Right lobe of liver (tissue), 6 donors: ENCODE results near the gene MAPK4. TPM values are rescaled to one million over a fixed set of nuclear protein-coding genes. Genes with fewer than 3 reads are reported as not detected.

ENCODE experiments used
- ATAC-seq, 4 donors: fragments of 200-7000 bp; cut with Tn5 transposase; one replicate each; pipeline ENCODE4 v1.9.1; 2020; ENCODE audit warnings: mild to moderate bottlenecking in 4 of 4, moderate library complexity in 4 of 4
- DNase-seq, 3 donors: peaks; one replicate each; pipeline ENCODE4 v3.0.0-alpha.2; 2020
- H3K27ac ChIP-seq, 3 donors: fragments of 200-600 bp; one replicate each; pipeline ENCODE4 v1.8.0; 2022
- H3K27me3 ChIP-seq, 2 donors: fragments of 200-600 bp; one replicate each; pipeline ENCODE4 v1.8.0; 2022
- H3K36me3 ChIP-seq, 4 donors: fragments of 200-600 bp; sonication (generic) in 1 of 4; one replicate each; pipeline versions ENCODE4 v1.5.1 to v1.8.0; 2017 to 2022; ENCODE audit warnings: control low read depth in 1 of 4
- H3K4me1 ChIP-seq, 4 donors: fragments of 200-600 bp; sonication (generic) in 1 of 4; one replicate each; pipeline versions ENCODE4 v1.5.1 to v1.8.0; 2017 to 2022; ENCODE audit warnings: control low read depth in 1 of 4
- H3K4me3 ChIP-seq, 3 donors: fragments of 200-600 bp; one replicate each; pipeline ENCODE4 v1.8.0; 2022
- H3K9me3 ChIP-seq, 4 donors: fragments of 200-600 bp; sonication (generic) in 1 of 4; one replicate each; pipeline versions ENCODE4 v1.5.1 to v1.8.0; 2017 to 2022; ENCODE audit warnings: control low read depth in 1 of 4
- POLR2A ChIP-seq: fragments of 450-650 bp; IDR thresholded peaks from one replicate; pipeline ENCODE4 v1.6.1; 2017; ENCODE audit warnings: antibody characterized with exemption, mild to moderate bottlenecking
- WGBS: methylation state at CpG from one replicate; pipeline ENCODE4 v1.1.6; 2018; ENCODE audit warnings: low coverage, low lambda C conversion rate; ENCODE audit not compliant: insufficient coverage; ENCODE audit errors: missing lambda C conversion rate; 5-methylcytosine and 5-hydroxymethylcytosine counted together
- intact Hi-C, 2 donors: fragments of 100-400 bp; cut with DNase I; formaldehyde crosslinking; loops; one replicate each; pipeline versions ENCODE4 v1.11.2 to v1.14.1; 2022
- total RNA-seq, 6 experiments: library from RNA; depleted of rRNA in 2 of 6; stranded (reverse); fragments of >200 nt in 2 of 6; fragmentation: NEBNext Ultra II Directional in 3 of 6; extraction: Animal tissue kit (Norgen Biotek cat#: 25700) in 3 of 6; gene quantifications; one replicate each; pipeline versions ENCODE4 v1.1.0 to v1.2.4, GENCODE V29; 2016 to 2023
- TF ChIP-seq, protein P1 (sequence below), 4 donors: fragments of 200-600 bp in 3 of 4; fragments of 450-650 bp in 1 of 4; IDR thresholded peaks; one replicate each; pipeline versions ENCODE4 v1.5.1 to v1.8.0; 2016 to 2022; ENCODE audit warnings: antibody characterized with exemption in 4 of 4, mild to moderate bottlenecking in 2 of 4
- donor health status: DM: no; HTN: yes; CAD: no.
- donor health status: DM: no; HTN: no; CAD: no.
- donor health status: DM: no; HTN: no; CAD: no.
- donor health status: DM: no; HTN: yes; CAD: no.
- donor health status: DM: no; HTN: yes; CAD: no.

Gene MAPK4
- total RNA-seq, 6 experiments from 2014 or later, result 0.33 to 8.3 (median 1.5) TPM

- ATAC-seq, result no peak
- intact Hi-C loops, result no loop called here
- no peaks in the 10 kb centered on the region for H3K4me1 ChIP-seq
- no peak overlapping the region for H3K4me3 ChIP-seq
- TF ChIP-seq, protein P1, sequence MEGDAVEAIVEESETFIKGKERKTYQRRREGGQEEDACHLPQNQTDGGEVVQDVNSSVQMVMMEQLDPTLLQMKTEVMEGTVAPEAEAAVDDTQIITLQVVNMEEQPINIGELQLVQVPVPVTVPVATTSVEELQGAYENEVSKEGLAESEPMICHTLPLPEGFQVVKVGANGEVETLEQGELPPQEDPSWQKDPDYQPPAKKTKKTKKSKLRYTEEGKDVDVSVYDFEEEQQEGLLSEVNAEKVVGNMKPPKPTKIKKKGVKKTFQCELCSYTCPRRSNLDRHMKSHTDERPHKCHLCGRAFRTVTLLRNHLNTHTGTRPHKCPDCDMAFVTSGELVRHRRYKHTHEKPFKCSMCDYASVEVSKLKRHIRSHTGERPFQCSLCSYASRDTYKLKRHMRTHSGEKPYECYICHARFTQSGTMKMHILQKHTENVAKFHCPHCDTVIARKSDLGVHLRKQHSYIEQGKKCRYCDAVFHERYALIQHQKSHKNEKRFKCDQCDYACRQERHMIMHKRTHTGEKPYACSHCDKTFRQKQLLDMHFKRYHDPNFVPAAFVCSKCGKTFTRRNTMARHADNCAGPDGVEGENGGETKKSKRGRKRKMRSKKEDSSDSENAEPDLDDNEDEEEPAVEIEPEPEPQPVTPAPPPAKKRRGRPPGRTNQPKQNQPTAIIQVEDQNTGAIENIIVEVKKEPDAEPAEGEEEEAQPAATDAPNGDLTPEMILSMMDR (IDR thresholded peaks at IDR 0.05), result no peak
- no peak for TF ChIP-seq POLR2A
- no peaks in the 10 kb centered on the region for H3K9me3 ChIP-seq
- no peak for DNase-seq
- H3K27ac ChIP-seq, result no peak overlapping the region
- no peaks in the 10 kb centered on the region for H3K36me3 ChIP-seq
- 39% methylated on average over 3 of the region's 4 CpGs for WGBS
- no peaks in the 10 kb centered on the region for H3K27me3 ChIP-seq
These were observed 190.1 kb downstream of the MAPK4 start for GRCh38 chr18:50749945-50750344.

GRCh38 chr18:50750546-50750945, 190.7 kb downstream of the MAPK4 start:
- no peak for DNase-seq
- ATAC-seq, result no peak
- Histone ChIP-seq H3K9me3 (no peaks in the 10 kb centered on the region), H3K4me3 (no peak overlapping the region), H3K36me3 (no peaks in the 10 kb centered on the region), H3K27me3 (no peaks in the 10 kb centered on the region), H3K27ac (no peak overlapping the region), H3K4me1 (no peaks in the 10 kb centered on the region)
- intact Hi-C loops, result no loop called here
- 57% methylated on average over 2 of the region's 2 CpGs for WGBS
- TF ChIP-seq, protein P1 (IDR thresholded peaks at IDR 0.05), result no peak
- no peak for TF ChIP-seq POLR2A

- Histone ChIP-seq H3K9me3 (no peaks in the 10 kb centered on the region), H3K27ac (no peak overlapping the region), H3K4me3 (no peak overlapping the region), H3K4me1 (no peaks in the 10 kb centered on the region), H3K27me3 (no peaks in the 10 kb centered on the region), H3K36me3 (no peaks in the 10 kb centered on the region)
- TF ChIP-seq, protein P1 (IDR thresholded peaks at IDR 0.05), result no peak
- TF ChIP-seq POLR2A, result no peak
- no peak for ATAC-seq
- DNase-seq, result no peak
- intact Hi-C loops, result no loop called here
- 57% methylated on average over 5 of the region's 5 CpGs for WGBS
These were observed 191.6 kb downstream of the MAPK4 start for GRCh38 chr18:50751490-50751889.

DNA sequence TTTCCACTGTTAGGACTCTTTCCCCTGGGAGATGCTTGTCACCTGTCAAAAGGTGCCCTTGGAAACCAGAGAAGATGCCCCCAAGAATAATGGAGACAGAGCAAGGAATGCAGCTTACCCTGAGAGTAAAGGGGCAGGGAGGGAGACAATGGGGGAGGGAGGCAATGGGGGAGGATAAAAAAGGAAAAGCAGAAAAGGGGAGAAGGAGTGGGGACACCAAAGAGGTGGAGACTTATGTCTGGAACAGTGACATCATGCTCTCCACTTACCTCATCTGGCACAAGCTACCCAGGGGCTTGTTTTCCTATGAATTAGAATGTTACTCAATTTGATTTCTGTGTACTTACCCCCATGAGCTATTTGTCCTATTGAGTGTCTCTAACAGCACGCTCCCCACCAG, 192.1 kb downstream of the MAPK4 start:
- ATAC-seq (no peak), DNase-seq (no peak)
- Histone ChIP-seq H3K27me3 (no peaks in the 10 kb centered on the region), H3K4me3 (no peak overlapping the region), H3K9me3 (no peaks in the 10 kb centered on the region), H3K27ac (no peak overlapping the region), H3K4me1 (no peaks in the 10 kb centered on the region), H3K36me3 (no peaks in the 10 kb centered on the region)
- TF ChIP-seq, protein P1 (IDR thresholded peaks at IDR 0.05), result no peak
- TF ChIP-seq POLR2A, result no peak
- intact Hi-C loops, result no loop called here
- WGBS, result 33% methylated on average over 1 of the region's 1 CpG

GRCh38 chr18:50753311-50753710, 193.4 kb downstream of the MAPK4 start:
- no peaks in the 10 kb centered on the region for H3K4me1 ChIP-seq
- DNase-seq (no peak), ATAC-seq (no peak)
- no peak overlapping the region for H3K4me3 ChIP-seq
- H3K36me3 ChIP-seq, result no peaks in the 10 kb centered on the region
- no peak overlapping the region for H3K27ac ChIP-seq
- H3K27me3 ChIP-seq, result no peaks in the 10 kb centered on the region
- intact Hi-C loops, result no loop called here
- no CpG with 5 or more reads among the region's 1 CpG for WGBS
- TF ChIP-seq, protein P1 (IDR thresholded peaks at IDR 0.05), result no peak
- no peak for TF ChIP-seq POLR2A
- H3K9me3 ChIP-seq, result no peaks in the 10 kb centered on the region
